HepG2 (cell line): ENCODE data around the gene MCC. TPM values are rescaled to one million over a fixed set of nuclear protein-coding genes. Genes with fewer than 3 reads are reported as not detected.

Experiments used
- ATAC-seq: fragments of 200-7000 bp; cut with Tn5 transposase; 3 replicates; pipeline ENCODE4 v1.9.1; 2020; ENCODE audit warnings: mild to moderate bottlenecking, moderate library complexity
- BruUV-seq: library from RNA; stranded (reverse); fragments of 400-500 nt; replicated peaks from 2 replicates; lab custom pipeline; 2021; lab: Mats Ljungman, UMichigan
- CTCF ChIA-PET: fragments of 300-600 bp; formaldehyde crosslinking; extraction: SDS; loops from one replicate; lab custom pipeline; 2021; ENCODE audit warnings: low total read pairs, inconsistent platforms, low intra/inter-chr PET ratio; lab: Yijun Ruan, JAX
- POLR2A ChIA-PET: fragments of 350-600 bp; sonication (Branson Sonifier 250); formaldehyde crosslinking; loops from one replicate; lab custom pipeline; 2020; ENCODE audit warnings: antibody characterized with exemption, inconsistent platforms; lab: Yijun Ruan, JAX
- DNase-seq: peaks from one replicate; pipeline ENCODE4 v3.0.0-alpha.2; 2015; ENCODE audit warnings: low spot score
- FAIRE-seq: peaks from 3 replicates; lab custom pipeline; 2011; peaks lifted over from hg19 to GRCh38; lab: Jason Lieb, UNC
- H2AFZ ChIP-seq: one replicate; pipeline ENCODE4 v1.6.1; 2011; ENCODE audit warnings: low read length, inconsistent platforms
- H3K27ac ChIP-seq: fragments of 300-600 bp; 3 replicates; pipeline ENCODE4 v1.8.0; 2011; ENCODE audit warnings: mixed run types, mild to moderate bottlenecking, mixed read lengths, low read length, inconsistent platforms; ENCODE audit not compliant: insufficient read depth; ENCODE audit errors: extremely low read length
- H3K27me3 ChIP-seq, 2 experiments: fragments of 200-600 bp in 1 of 2; 2 replicates in 1 of 2; 3 replicates in 1 of 2; pipeline versions ENCODE4 v1.6.0 to v1.8.0; 2011; ENCODE audit warnings: low read length in 2 of 2, mild to moderate bottlenecking in 2 of 2, moderate library complexity in 2 of 2, inconsistent platforms in 1 of 2; ENCODE audit not compliant: insufficient read depth in 2 of 2, control insufficient read depth in 1 of 2
- H3K36me3 ChIP-seq, 2 experiments: fragments of 200-600 bp in 1 of 2; replicated peaks in 1 of 2; 2 replicates in 1 of 2; 3 replicates in 1 of 2; pipeline versions ENCODE4 v1.5.1 to v1.8.0; 2011; ENCODE audit warnings: low read length in 2 of 2, inconsistent platforms in 1 of 2; ENCODE audit not compliant: insufficient read depth in 2 of 2, control insufficient read depth in 1 of 2
- H3K4me1 ChIP-seq: 2 replicates; pipeline ENCODE4 v1.5.1; 2012; ENCODE audit warnings: low read length, inconsistent platforms; ENCODE audit not compliant: insufficient read depth
- H3K4me2 ChIP-seq: 2 replicates; pipeline ENCODE4 v1.6.0; 2011; ENCODE audit warnings: low read depth, low read length, inconsistent platforms
- H3K4me3 ChIP-seq, 3 experiments: fragments of 200-600 bp in 1 of 3; sonication (generic), shearing (Covaris generic) in 1 of 3; replicated peaks in 1 of 3; 2 replicates each; pipeline ENCODE4 v1.5.1; 2011 to 2016; ENCODE audit warnings: low read length in 3 of 3, inconsistent platforms in 2 of 3, low read depth in 2 of 3, mild to moderate bottlenecking in 2 of 3, control low read depth in 1 of 3, mixed read lengths in 1 of 3; ENCODE audit not compliant: insufficient read depth in 1 of 3
- H3K79me2 ChIP-seq: one replicate; pipeline ENCODE4 v1.6.1; 2011; ENCODE audit warnings: low read length, inconsistent platforms; ENCODE audit not compliant: insufficient read depth
- H3K9ac ChIP-seq: 2 replicates; pipeline ENCODE4 v1.6.0; 2011; ENCODE audit warnings: mild to moderate bottlenecking, low read depth, low read length, inconsistent platforms; ENCODE audit not compliant: insufficient read depth
- H3K9me3 ChIP-seq: 2 replicates; pipeline ENCODE4 v1.5.1; 2012; ENCODE audit warnings: mild to moderate bottlenecking, low read length
- H4K20me1 ChIP-seq: 2 replicates; pipeline ENCODE4 v1.6.0; 2011; ENCODE audit warnings: inconsistent platforms, mild to moderate bottlenecking, low read length, moderate library complexity; ENCODE audit not compliant: insufficient read depth
- EHMT2 ChIP-seq: fragments of 200-600 bp; sonication (generic); IDR thresholded peaks from 2 replicates; pipeline ENCODE4 v1.7.0; 2017; ENCODE audit warnings: antibody characterized with exemption, low read depth, low read length, borderline replicate concordance
- HOXA9 ChIP-seq: sonication (generic); formaldehyde crosslinking; IDR thresholded peaks from 2 replicates; pipeline ENCODE4 v1.8.1; 2022; ENCODE audit warnings: missing genetic modification reagents, mild to moderate bottlenecking, moderate library complexity, borderline replicate concordance
- ZBTB3 ChIP-seq: sonication (generic); formaldehyde crosslinking; IDR thresholded peaks from 2 replicates; pipeline ENCODE4 v1.4.0; 2020; ENCODE audit warnings: low read depth, mild to moderate bottlenecking, moderate library complexity, missing genetic modification reagents, borderline replicate concordance
- ZBTB42 ChIP-seq: sonication (generic); formaldehyde crosslinking; IDR thresholded peaks from 2 replicates; pipeline ENCODE4 v1.5.0; 2020; ENCODE audit warnings: mild to moderate bottlenecking, missing genetic modification reagents
- ZNF644 ChIP-seq: IDR thresholded peaks from 2 replicates; pipeline ENCODE4 v1.6.1; 2016; ENCODE audit warnings: low read depth
- ZNF850 ChIP-seq: sonication (generic); formaldehyde crosslinking; conservative IDR thresholded peaks from 2 replicates; pipeline ENCODE4 v1.9.0; 2021; ENCODE audit warnings: mild to moderate bottlenecking, missing genetic modification reagents
- WGBS: methylation state at CpG from one replicate; pipeline ENCODE4 v1.1.6; 2017; ENCODE audit warnings: low lambda C conversion rate; 5-methylcytosine and 5-hydroxymethylcytosine counted together
- in situ Hi-C: cut with HindIII; loops from 2 replicates; pipeline ENCODE4 v1.10.0; 2017; ENCODE audit warnings: low pct_unique_long_range_greater_than_20kb; ENCODE audit not compliant: extremely low pct_ligation_motif_present
- intact Hi-C: fragments of 100-400 bp; cut with micrococcal nuclease; formaldehyde crosslinking; loops from one replicate; pipeline ENCODE4 v1.10.0; 2022; ENCODE audit not compliant: unreplicated experiment
- polyA plus RNA-seq, 8 experiments: library from polyadenylated mRNA; depleted of rRNA in 3 of 8; stranded (reverse) in 7 of 8; unstranded in 1 of 8; fragments of >200 nt; fragmentation: Illumina TruSeq in 4 of 8; extraction: Trizol in 4 of 8; gene quantifications; 2 replicates each; pipeline versions ENCODE4 v1.2.1 to v1.2.3, GENCODE V29; 2011 to 2016; ENCODE audit warnings: low read depth in 4 of 8, missing spikeins in 1 of 8, mixed read lengths in 1 of 8; ENCODE audit not compliant: insufficient read depth in 1 of 8
- total RNA-seq, 5 experiments: library from RNA; depleted of rRNA; stranded (reverse); fragments of >200 nt; fragmentation: Illumina TruSeq; extraction: Trizol; gene quantifications; 2 replicates each; pipeline ENCODE4 v1.2.3, GENCODE V29; 2016; ENCODE audit warnings: low read depth in 1 of 5
- TF ChIP-seq, protein P1 (sequence below), 2 experiments: sonication (generic) in 1 of 2; formaldehyde crosslinking in 1 of 2; IDR thresholded peaks; 2 replicates each; pipeline versions ENCODE4 v1.4.0 to v1.6.1; 2018 to 2020; ENCODE audit warnings: missing genetic modification reagents in 2 of 2, borderline replicate concordance in 1 of 2, low read depth in 1 of 2, mild to moderate bottlenecking in 1 of 2, missing biosample characterization in 1 of 2
- TF ChIP-seq, protein P2 (sequence below): sonication (generic); formaldehyde crosslinking; IDR thresholded peaks from 2 replicates; pipeline ENCODE4 v1.8.0; 2022; ENCODE audit warnings: mild to moderate bottlenecking, missing genetic modification reagents, moderate library complexity
- TF ChIP-seq, protein P3 (sequence below): sonication (generic); formaldehyde crosslinking; IDR thresholded peaks from 2 replicates; pipeline ENCODE4 v1.4.0; 2020; ENCODE audit warnings: missing genetic modification reagents
- TF ChIP-seq, protein P4 (sequence below): IDR thresholded peaks from 2 replicates; pipeline ENCODE4 v1.6.1; 2016; ENCODE audit warnings: low read depth

Gene MCC
- total and polyA plus RNA-seq, 2 of the 13 experiments (the other 11 are each of a cell fraction or from before 2014, with no cell fraction given), result 0.55 to 2.4 TPM

DNA sequence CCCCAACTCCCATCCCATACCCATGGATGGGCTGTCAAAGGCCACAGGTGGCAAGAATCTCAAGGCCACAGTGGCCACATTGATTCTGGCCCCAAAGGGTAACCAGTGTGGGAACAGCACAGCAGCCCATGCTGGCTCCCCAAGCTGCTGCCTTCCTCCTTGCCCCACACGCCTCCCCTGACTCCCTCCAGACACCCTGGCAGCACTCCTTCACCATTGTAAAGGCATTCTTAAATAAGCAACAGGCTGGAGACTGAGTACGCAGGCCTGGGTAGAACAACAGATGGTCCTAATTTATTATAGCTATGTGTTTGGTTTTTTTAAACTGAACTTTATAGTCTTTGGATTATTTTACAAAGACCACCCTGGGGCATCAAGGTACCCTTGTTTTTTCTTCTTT, 212.3 kb downstream of the MCC start (continued):
- TF ChIP-seq, protein P1, sequence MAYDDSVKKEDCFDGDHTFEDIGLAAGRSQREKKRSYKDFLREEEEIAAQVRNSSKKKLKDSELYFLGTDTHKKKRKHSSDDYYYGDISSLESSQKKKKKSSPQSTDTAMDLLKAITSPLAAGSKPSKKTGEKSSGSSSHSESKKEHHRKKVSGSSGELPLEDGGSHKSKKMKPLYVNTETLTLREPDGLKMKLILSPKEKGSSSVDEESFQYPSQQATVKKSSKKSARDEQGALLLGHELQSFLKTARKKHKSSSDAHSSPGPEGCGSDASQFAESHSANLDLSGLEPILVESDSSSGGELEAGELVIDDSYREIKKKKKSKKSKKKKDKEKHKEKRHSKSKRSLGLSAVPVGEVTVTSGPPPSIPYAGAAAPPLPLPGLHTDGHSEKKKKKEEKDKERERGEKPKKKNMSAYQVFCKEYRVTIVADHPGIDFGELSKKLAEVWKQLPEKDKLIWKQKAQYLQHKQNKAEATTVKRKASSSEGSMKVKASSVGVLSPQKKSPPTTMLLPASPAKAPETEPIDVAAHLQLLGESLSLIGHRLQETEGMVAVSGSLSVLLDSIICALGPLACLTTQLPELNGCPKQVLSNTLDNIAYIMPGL (CRISPR knock-in tag; IDR thresholded peaks at IDR 0.05; ENCODE audit: borderline replicate concordance in 1 of 2, low read depth in 1 of 2), result no peak
- TF ChIP-seq, protein P2, sequence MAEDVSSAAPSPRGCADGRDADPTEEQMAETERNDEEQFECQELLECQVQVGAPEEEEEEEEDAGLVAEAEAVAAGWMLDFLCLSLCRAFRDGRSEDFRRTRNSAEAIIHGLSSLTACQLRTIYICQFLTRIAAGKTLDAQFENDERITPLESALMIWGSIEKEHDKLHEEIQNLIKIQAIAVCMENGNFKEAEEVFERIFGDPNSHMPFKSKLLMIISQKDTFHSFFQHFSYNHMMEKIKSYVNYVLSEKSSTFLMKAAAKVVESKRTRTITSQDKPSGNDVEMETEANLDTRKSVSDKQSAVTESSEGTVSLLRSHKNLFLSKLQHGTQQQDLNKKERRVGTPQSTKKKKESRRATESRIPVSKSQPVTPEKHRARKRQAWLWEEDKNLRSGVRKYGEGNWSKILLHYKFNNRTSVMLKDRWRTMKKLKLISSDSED (CRISPR knock-in tag), result no peak
- TF ChIP-seq HOXA9 (CRISPR knock-in tag), result no peak
- TF ChIP-seq, all 625 proteins: peak for 0

DNA sequence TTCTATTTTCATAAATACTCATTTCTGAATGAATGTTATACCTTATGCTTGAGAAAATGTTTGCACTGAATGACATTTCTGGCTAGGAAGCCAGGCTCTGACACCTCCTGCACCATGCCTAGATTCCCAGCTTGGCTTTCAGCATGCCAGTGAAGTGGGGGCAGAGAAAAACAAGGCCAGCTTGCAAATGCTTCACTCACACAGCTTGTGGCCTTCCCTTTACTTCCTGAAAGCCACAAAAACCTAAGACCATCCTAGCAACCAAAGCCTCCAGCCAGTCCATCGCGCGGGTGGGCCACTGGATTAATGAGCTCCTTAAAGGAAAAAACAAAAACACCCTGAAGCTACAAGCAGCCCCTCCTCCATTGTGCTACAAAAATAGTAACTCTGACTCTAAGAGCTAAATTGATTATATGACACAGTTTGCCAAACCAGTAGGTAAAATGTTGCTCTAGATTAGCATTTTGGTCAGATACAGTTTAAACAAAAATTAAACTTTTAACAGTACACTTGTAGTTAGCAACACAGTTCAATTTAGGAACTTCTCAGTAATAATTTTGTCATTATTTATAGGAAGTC, 213.3 kb downstream of the MCC start:
- Histone ChIP-seq H3K9me3 (no peaks in the 10 kb centered on the region), H3K4me2 (no peak overlapping the region), H3K79me2 (no peaks in the 10 kb centered on the region), H3K4me3 (no peak overlapping the region), H3K36me3 (no peaks in the 10 kb centered on the region), H2AFZ (no peak overlapping the region)
- WGBS, result 80% methylated on average over 3 of the region's 3 CpGs
- DNase-seq (no peak), ATAC-seq (no peak), FAIRE-seq (no peak)
- BruUV-seq, result no TSS peak
- CTCF ChIA-PET, result no interaction called here
- POLR2A ChIA-PET, result no interaction called here
- TF ChIP-seq ZBTB42 (CRISPR knock-in tag), result no peak
- TF ChIP-seq, protein P3, sequence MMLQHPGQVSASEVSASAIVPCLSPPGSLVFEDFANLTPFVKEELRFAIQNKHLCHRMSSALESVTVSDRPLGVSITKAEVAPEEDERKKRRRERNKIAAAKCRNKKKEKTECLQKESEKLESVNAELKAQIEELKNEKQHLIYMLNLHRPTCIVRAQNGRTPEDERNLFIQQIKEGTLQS (CRISPR knock-in tag), result no peak
- TF ChIP-seq EHMT2, result no peak
- TF ChIP-seq, protein P4, sequence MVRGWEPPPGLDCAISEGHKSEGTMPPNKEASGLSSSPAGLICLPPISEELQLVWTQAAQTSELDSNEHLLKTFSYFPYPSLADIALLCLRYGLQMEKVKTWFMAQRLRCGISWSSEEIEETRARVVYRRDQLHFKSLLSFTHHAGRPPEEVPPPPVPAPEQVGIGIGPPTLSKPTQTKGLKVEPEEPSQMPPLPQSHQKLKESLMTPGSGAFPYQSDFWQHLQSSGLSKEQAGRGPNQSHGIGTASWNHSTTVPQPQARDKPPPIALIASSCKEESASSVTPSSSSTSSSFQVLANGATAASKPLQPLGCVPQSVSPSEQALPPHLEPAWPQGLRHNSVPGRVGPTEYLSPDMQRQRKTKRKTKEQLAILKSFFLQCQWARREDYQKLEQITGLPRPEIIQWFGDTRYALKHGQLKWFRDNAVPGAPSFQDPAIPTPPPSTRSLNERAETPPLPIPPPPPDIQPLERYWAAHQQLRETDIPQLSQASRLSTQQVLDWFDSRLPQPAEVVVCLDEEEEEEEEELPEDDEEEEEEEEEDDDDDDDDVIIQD, result no peak
- no peak for TF ChIP-seq ZNF644 (CRISPR knock-in tag)
- TF ChIP-seq ZNF850 (CRISPR knock-in tag), result no peak
- TF ChIP-seq ZBTB3 (CRISPR knock-in tag), result no peak
- TF ChIP-seq, all 625 proteins: peak for 0
- intact Hi-C loops, result no loop called here
- Histone ChIP-seq H3K4me1 (no peaks in the 10 kb centered on the region), H3K9ac (no peak overlapping the region), H3K27ac (no peak overlapping the region), H4K20me1 (no peaks in the 10 kb centered on the region), H3K27me3 (no peaks in the 10 kb centered on the region; a peak in 1 of 5 replicates)
- in situ Hi-C loops, result no loop called here
